HCT116 (cell line): Measurements from ENCODE around the gene NCOA5. TPM values are rescaled to one million over a fixed set of nuclear protein-coding genes. Genes with fewer than 3 reads are reported as not detected.

Experiments used
- ATAC-seq: fragments of 200-7000 bp; cut with Tn5 transposase; 2 replicates; pipeline ENCODE4 v1.9.1; 2020; ENCODE audit warnings: mild to moderate bottlenecking, moderate library complexity
- BruUV-seq: library from RNA; stranded (reverse); fragments of 400-500 nt; replicated peaks from 2 replicates; lab custom pipeline; 2021; lab: Mats Ljungman, UMichigan
- CTCF ChIA-PET: fragments of 300-600 bp; sonication (Branson Sonifier 250); formaldehyde crosslinking; loops from one replicate; lab custom pipeline; 2021; ENCODE audit warnings: antibody characterized with exemption; lab: Charles Lee
- POLR2A ChIA-PET: fragments of 300-600, 350-600 bp; sonication (Branson Sonifier 250); formaldehyde crosslinking; loops from one replicate; lab custom pipeline; 2021; ENCODE audit warnings: antibody characterized with exemption; lab: Charles Lee
- RAD21 ChIA-PET, 2 experiments: fragments of 300-600 bp; sonication (Branson Sonifier 250); formaldehyde crosslinking; loops; one replicate each; lab custom pipeline; 2023; ENCODE audit warnings: low total read pairs in 2 of 2; ENCODE audit not compliant: uncharacterized antibody in 2 of 2, unreplicated experiment in 2 of 2, low non-redundant PET in 1 of 2; lab: Charles Lee
- DNase-seq: peaks from one replicate; pipeline ENCODE4 v3.0.0-alpha.2; 2010; ENCODE audit warnings: low read depth, low spot score
- H2AFZ ChIP-seq: fragments of 200-600 bp; shearing (Covaris generic), sonication (generic); 2 replicates; pipeline ENCODE4 v1.6.1; 2017; ENCODE audit warnings: low read depth, mixed run types, mixed read lengths, antibody characterized with exemption, low read length; ENCODE audit not compliant: poor library complexity, severe bottlenecking
- H3K27ac ChIP-seq: 2 replicates; pipeline ENCODE4 v1.5.1; 2012; ENCODE audit warnings: low read depth, low read length
- H3K27me3 ChIP-seq: fragments of 200-600 bp; sonication (generic); 2 replicates; pipeline ENCODE4 v1.6.1; 2016; ENCODE audit warnings: mixed run types, low read length, mixed read lengths; ENCODE audit not compliant: insufficient read depth
- H3K36me3 ChIP-seq, 2 experiments: fragments of 200-500 bp in 1 of 2; fragments of 200-600 bp in 1 of 2; sonication (Bioruptor generic) in 1 of 2; sonication (generic) in 1 of 2; 2 replicates each; pipeline versions ENCODE4 v1.5.1 to v1.6.1; 2014 to 2016; ENCODE audit warnings: low read length in 2 of 2, inconsistent platforms in 1 of 2, mixed read lengths in 1 of 2, mixed run types in 1 of 2; ENCODE audit not compliant: insufficient read depth in 2 of 2, control insufficient read depth in 1 of 2
- H3K4me1 ChIP-seq, 2 experiments: fragments of 200-600 bp in 1 of 2; sonication (generic) in 1 of 2; 2 replicates each; pipeline versions ENCODE4 v1.5.1 to v1.6.1; 2012 to 2017; ENCODE audit warnings: low read length in 2 of 2, inconsistent platforms in 1 of 2, mild to moderate bottlenecking in 1 of 2, mixed read lengths in 1 of 2, mixed run types in 1 of 2, moderate library complexity in 1 of 2; ENCODE audit not compliant: insufficient read depth in 2 of 2, control insufficient read depth in 1 of 2
- H3K4me2 ChIP-seq: fragments of 200-600 bp; sonication (generic); 2 replicates; pipeline ENCODE4 v1.6.1; 2017; ENCODE audit warnings: mixed run types, low read length, mixed read lengths
- H3K4me3 ChIP-seq, 2 experiments: fragments of 200-600 bp in 1 of 2; sonication (generic) in 1 of 2; replicated peaks in 1 of 2; 2 replicates each; pipeline ENCODE4 v1.5.1; 2011 to 2016; ENCODE audit warnings: low read length in 2 of 2, control low read depth in 1 of 2, low read depth in 1 of 2, mild to moderate bottlenecking in 1 of 2, mixed read lengths in 1 of 2, mixed run types in 1 of 2
- H3K79me2 ChIP-seq: fragments of 200-600 bp; sonication (generic); 2 replicates; pipeline ENCODE4 v1.6.1; 2017; ENCODE audit warnings: mild to moderate bottlenecking, mixed run types, low read length, moderate library complexity, mixed read lengths; ENCODE audit not compliant: insufficient read depth
- H3K9ac ChIP-seq: fragments of 200-600 bp; sonication (generic); 2 replicates; pipeline ENCODE4 v1.6.1; 2016; ENCODE audit warnings: low read length, mixed read lengths
- H3K9me2 ChIP-seq: fragments of 200-600 bp; sonication (generic), shearing (Covaris generic); 2 replicates; pipeline ENCODE4 v1.6.1; 2017; ENCODE audit warnings: mixed run types, mild to moderate bottlenecking, moderate library complexity; ENCODE audit not compliant: insufficient read depth
- H3K9me3 ChIP-seq, 2 experiments: fragments of 200-500 bp in 1 of 2; fragments of 200-600 bp in 1 of 2; sonication (Bioruptor generic) in 1 of 2; sonication (generic) in 1 of 2; 2 replicates each; pipeline ENCODE4 v1.6.1; 2014 to 2017; ENCODE audit warnings: low read length in 2 of 2, mixed read lengths in 2 of 2, inconsistent platforms in 1 of 2, low read depth in 1 of 2, mild to moderate bottlenecking in 1 of 2, mixed run types in 1 of 2, moderate library complexity in 1 of 2; ENCODE audit not compliant: control insufficient read depth in 1 of 2, insufficient read depth in 1 of 2
- H4K20me1 ChIP-seq: fragments of 200-600 bp; sonication (generic), shearing (Covaris generic); 2 replicates; pipeline ENCODE4 v1.6.1; 2017; ENCODE audit warnings: mixed run types, mild to moderate bottlenecking, moderate library complexity; ENCODE audit not compliant: insufficient read depth
- CBX3 ChIP-seq: IDR thresholded peaks from 2 replicates; pipeline ENCODE4 v1.6.1; 2012; ENCODE audit warnings: low read depth
- CEBPB ChIP-seq: IDR thresholded peaks from 2 replicates; pipeline ENCODE4 v1.6.1; 2012; ENCODE audit warnings: low read depth
- EGR1 ChIP-seq: IDR thresholded peaks from 2 replicates; pipeline ENCODE4 v1.6.1; 2012; ENCODE audit warnings: low read depth
- EZH2 ChIP-seq: fragments of 200-600 bp; sonication (generic); IDR thresholded peaks from 2 replicates; pipeline ENCODE4 v1.6.1; 2017; ENCODE audit warnings: antibody characterized with exemption, mixed run types
- EZH2phosphoT487 ChIP-seq: fragments of 200-600 bp; IDR thresholded peaks from 2 replicates; pipeline ENCODE4 v1.6.1; 2018; ENCODE audit warnings: antibody characterized with exemption, borderline replicate concordance
- FOSL1 ChIP-seq: IDR thresholded peaks from 2 replicates; pipeline ENCODE4 v1.6.1; 2012; ENCODE audit warnings: low read depth
- JUND ChIP-seq: IDR thresholded peaks from 2 replicates; pipeline ENCODE4 v1.6.1; 2012
- MAX ChIP-seq: IDR thresholded peaks from 2 replicates; pipeline ENCODE4 v1.6.1; 2012
- POLR2A ChIP-seq: IDR thresholded peaks from 2 replicates; pipeline ENCODE4 v1.7.0; 2011; ENCODE audit warnings: borderline replicate concordance; ENCODE audit not compliant: insufficient read depth, insufficient read length; ENCODE audit errors: extremely low read depth
- POLR2AphosphoS5 ChIP-seq: IDR thresholded peaks from 2 replicates; pipeline ENCODE4 v1.6.1; 2011; ENCODE audit warnings: mild to moderate bottlenecking, low read depth, low read length, moderate library complexity
- RAD21 ChIP-seq: IDR thresholded peaks from 2 replicates; pipeline ENCODE4 v1.6.1; 2012; ENCODE audit warnings: low read depth, mild to moderate bottlenecking
- SIN3A ChIP-seq: IDR thresholded peaks from 2 replicates; pipeline ENCODE4 v1.6.1; 2012; ENCODE audit warnings: low read depth
- SRF ChIP-seq: IDR thresholded peaks from 2 replicates; pipeline ENCODE4 v1.6.1; 2012; ENCODE audit warnings: low read depth
- TCF7L2 ChIP-seq: IDR thresholded peaks from 2 replicates; pipeline ENCODE4 v1.7.0; 2011; ENCODE audit warnings: borderline replicate concordance, inconsistent platforms; ENCODE audit not compliant: insufficient read depth, insufficient read length; ENCODE audit errors: extremely low read depth
- YY1 ChIP-seq: IDR thresholded peaks from 2 replicates; pipeline ENCODE4 v1.6.1; 2011; ENCODE audit warnings: low read length, low read depth, moderate library complexity, mild to moderate bottlenecking; ENCODE audit not compliant: insufficient replicate concordance; ENCODE audit errors: extremely low read depth
- ZNF274 ChIP-seq: fragments of 200-500 bp; sonication (Bioruptor generic); IDR thresholded peaks from 2 replicates; pipeline ENCODE4 v1.6.1; 2014; ENCODE audit warnings: mild to moderate bottlenecking, low read depth, low read length, inconsistent platforms
- intact Hi-C: fragments of 100-400 bp; cut with micrococcal nuclease; formaldehyde crosslinking; loops from 2 replicates; pipeline ENCODE4 v1.10.0; 2022
- total RNA-seq: library from RNA; stranded (reverse); gene quantifications from one replicate; pipeline ENCODE4 v1.2.1, GENCODE V29; 2021; ENCODE audit not compliant: unreplicated experiment
- TF ChIP-seq, protein P1 (sequence below): IDR thresholded peaks from 2 replicates; pipeline ENCODE4 v1.6.1; 2011; ENCODE audit warnings: mild to moderate bottlenecking, low read length, moderate library complexity; ENCODE audit not compliant: insufficient replicate concordance; ENCODE audit errors: extremely low read depth

Gene NCOA5
- total RNA-seq, 1 experiment from 2014 or later, result 31.6 TPM

DNA sequence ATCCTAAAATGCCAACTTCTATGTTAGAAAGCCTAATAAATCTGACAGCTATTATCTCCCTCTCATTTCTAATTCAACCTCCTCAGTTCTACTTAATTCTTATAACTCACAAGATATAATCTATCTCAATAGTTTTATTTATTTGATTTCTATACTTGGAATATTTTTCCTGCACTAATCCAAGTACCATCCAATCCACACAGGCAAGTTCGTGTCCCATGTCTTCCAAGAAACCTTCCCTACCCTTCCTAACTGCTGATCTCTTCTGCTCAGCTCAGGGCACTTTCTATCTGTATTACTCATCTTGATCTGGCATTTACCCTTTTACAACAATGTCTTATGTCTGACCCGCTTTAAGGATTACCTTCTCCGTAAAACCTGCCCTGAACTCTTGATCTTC is 18.2 kb downstream of the NCOA5 start:
- TF ChIP-seq SIN3A, result no peak
- TF ChIP-seq SRF, result no peak
- TF ChIP-seq EGR1, result no peak
- TF ChIP-seq, protein P1, sequence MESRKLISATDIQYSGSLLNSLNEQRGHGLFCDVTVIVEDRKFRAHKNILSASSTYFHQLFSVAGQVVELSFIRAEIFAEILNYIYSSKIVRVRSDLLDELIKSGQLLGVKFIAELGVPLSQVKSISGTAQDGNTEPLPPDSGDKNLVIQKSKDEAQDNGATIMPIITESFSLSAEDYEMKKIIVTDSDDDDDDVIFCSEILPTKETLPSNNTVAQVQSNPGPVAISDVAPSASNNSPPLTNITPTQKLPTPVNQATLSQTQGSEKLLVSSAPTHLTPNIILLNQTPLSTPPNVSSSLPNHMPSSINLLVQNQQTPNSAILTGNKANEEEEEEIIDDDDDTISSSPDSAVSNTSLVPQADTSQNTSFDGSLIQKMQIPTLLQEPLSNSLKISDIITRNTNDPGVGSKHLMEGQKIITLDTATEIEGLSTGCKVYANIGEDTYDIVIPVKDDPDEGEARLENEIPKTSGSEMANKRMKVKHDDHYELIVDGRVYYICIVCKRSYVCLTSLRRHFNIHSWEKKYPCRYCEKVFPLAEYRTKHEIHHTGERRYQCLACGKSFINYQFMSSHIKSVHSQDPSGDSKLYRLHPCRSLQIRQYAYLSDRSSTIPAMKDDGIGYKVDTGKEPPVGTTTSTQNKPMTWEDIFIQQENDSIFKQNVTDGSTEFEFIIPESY, result no peak
- no peak for TF ChIP-seq RAD21
- no peak for TF ChIP-seq FOSL1
- TF ChIP-seq YY1, result no peak
- Histone ChIP-seq H3K36me3 (peaks cover 40 to 41% of the 10 kb centered on the region in 2 experiments), H3K4me2 (no peak overlapping the region), H3K9me2 (no peaks in the 10 kb centered on the region), H3K4me1 (no peaks in the 10 kb centered on the region), H3K4me3 (no peak overlapping the region), H3K27ac (no peak overlapping the region), H3K9ac (no peak overlapping the region), H3K9me3 (no peaks in the 10 kb centered on the region), H4K20me1 (no peaks in the 10 kb centered on the region), H3K27me3 (no peaks in the 10 kb centered on the region), H2AFZ (no peak overlapping the region), H3K79me2 (peaks cover 11% of the 10 kb centered on the region; the same call in 1 of the 2 replicates)
- no peak for DNase-seq
- no TSS peak for BruUV-seq
- RAD21 ChIA-PET, result no interaction called here
- CTCF ChIA-PET, result no interaction called here
- POLR2A ChIA-PET, result no interaction called here
- no peak for ATAC-seq
- intact Hi-C loops, result no loop called here

DNA sequence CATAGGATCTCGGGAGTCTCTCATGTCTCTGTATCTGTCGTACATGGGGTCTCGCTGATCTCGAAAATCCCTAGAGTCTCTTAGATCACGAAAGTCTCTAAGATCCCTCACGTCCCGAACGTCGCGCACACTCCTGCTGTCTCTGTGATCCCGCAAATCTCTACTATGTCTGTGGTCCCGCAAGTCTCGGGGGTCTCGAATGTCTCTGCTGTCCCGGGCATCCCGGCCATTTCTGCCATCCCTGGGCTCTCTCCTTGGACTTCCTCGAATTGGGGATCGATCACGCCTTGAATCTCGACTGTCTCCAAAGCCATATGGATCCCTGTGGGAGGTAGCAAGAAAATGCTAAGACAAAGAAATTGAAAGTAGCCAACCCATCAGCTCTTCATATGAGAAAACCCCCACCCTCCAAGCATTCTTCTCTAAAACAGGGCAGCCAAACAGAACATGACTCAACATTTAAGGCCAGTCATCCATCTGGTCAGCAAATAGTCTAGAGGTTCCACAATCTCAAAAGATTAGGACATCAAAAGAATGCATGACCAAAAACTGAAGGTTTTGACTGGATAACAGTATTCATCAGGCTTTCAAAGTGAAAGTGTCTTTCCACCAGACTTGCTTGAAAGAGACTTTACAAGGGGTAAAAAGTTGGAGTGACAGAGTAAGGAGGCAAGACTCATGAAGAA is 19.4 kb downstream of the NCOA5 start:
- RAD21 ChIA-PET, result no interaction called here
- BruUV-seq, result no TSS peak
- no peak for ATAC-seq
- DNase-seq, result no peak
- CTCF ChIA-PET, result no interaction called here
- no peaks in the 10 kb centered on the region for H3K4me1 ChIP-seq
- H3K36me3 ChIP-seq, result peaks cover 46 to 52% of the 10 kb centered on the region in 2 experiments
- no peak overlapping the region for H3K4me3 ChIP-seq
- peaks cover 7% of the 10 kb centered on the region; the same call in 1 of the 2 replicates for H3K79me2 ChIP-seq
- no peaks in the 10 kb centered on the region for H3K27me3 ChIP-seq
- no peak overlapping the region for H3K27ac ChIP-seq
- H3K4me2 ChIP-seq, result no peak overlapping the region
- no peaks in the 10 kb centered on the region for H3K9me3 ChIP-seq
- H4K20me1 ChIP-seq, result no peaks in the 10 kb centered on the region
- H3K9me2 ChIP-seq, result no peaks in the 10 kb centered on the region
- H3K9ac ChIP-seq, result no peak overlapping the region
- H2AFZ ChIP-seq, result no peak overlapping the region
- POLR2A ChIA-PET, result no interaction called here
- intact Hi-C loops, result no loop called here
- no peak for TF ChIP-seq POLR2A
- no peak for TF ChIP-seq EZH2
- no peak for TF ChIP-seq YY1
- no peak for TF ChIP-seq POLR2AphosphoS5
- no peak for TF ChIP-seq EZH2phosphoT487
- no peak for TF ChIP-seq SIN3A
- TF ChIP-seq ZNF274, result no peak
- no peak for TF ChIP-seq EGR1
- no peak for TF ChIP-seq CEBPB
- TF ChIP-seq TCF7L2, result no peak
- TF ChIP-seq CBX3, result no peak
- TF ChIP-seq MAX, result no peak
- no peak for TF ChIP-seq RAD21
- no peak for TF ChIP-seq JUND
